DOHH2 (cell line): Measurements from ENCODE around the gene FADS3.

Experiments used
- H3F3A ChIP-seq: fragments of 200-600 bp; sonication (generic), shearing (Covaris generic); 2 replicates; pipeline ENCODE4 v1.6.0; 2016; ENCODE audit warnings: antibody characterized with exemption, mild to moderate bottlenecking; ENCODE audit not compliant: control insufficient read depth, insufficient read depth
- H3K27ac ChIP-seq: fragments of 200-600 bp; sonication (generic); 2 replicates; pipeline ENCODE4 v1.5.1; 2014; ENCODE audit warnings: low read depth, mild to moderate bottlenecking, low read length, moderate library complexity
- H3K27me3 ChIP-seq: fragments of 200-600 bp; sonication (generic); 2 replicates; pipeline ENCODE4 v1.6.1; 2014; ENCODE audit warnings: mild to moderate bottlenecking, low read length, mixed read lengths; ENCODE audit not compliant: control insufficient read depth
- H3K36me3 ChIP-seq: fragments of 200-600 bp; sonication (generic); 2 replicates; pipeline ENCODE4 v1.6.1; 2014; ENCODE audit warnings: mild to moderate bottlenecking, low read length, moderate library complexity, mixed read lengths; ENCODE audit not compliant: control insufficient read depth
- H3K4me1 ChIP-seq: fragments of 200-600 bp; sonication (generic); 2 replicates; pipeline ENCODE4 v1.6.1; 2014; ENCODE audit warnings: mild to moderate bottlenecking, low read length, mixed read lengths; ENCODE audit not compliant: control insufficient read depth
- H3K4me2 ChIP-seq: fragments of 200-600 bp; sonication (generic); 2 replicates; pipeline ENCODE4 v1.6.0; 2014; ENCODE audit warnings: mild to moderate bottlenecking, low read length, moderate library complexity
- H3K4me3 ChIP-seq: fragments of 200-600 bp; sonication (generic); 2 replicates; pipeline ENCODE4 v1.5.1; 2014; ENCODE audit warnings: mild to moderate bottlenecking, low read length, mixed read lengths
- H3K79me2 ChIP-seq: fragments of 200-600 bp; sonication (generic); 2 replicates; pipeline ENCODE4 v1.6.1; 2014; ENCODE audit warnings: mild to moderate bottlenecking, low read length, mixed read lengths; ENCODE audit not compliant: control insufficient read depth
- H3K9me2 ChIP-seq: fragments of 200-600 bp; sonication (generic); replicated peaks from 2 replicates; pipeline ENCODE4 v1.6.1; 2014; ENCODE audit warnings: mild to moderate bottlenecking, low read length, mixed read lengths; ENCODE audit not compliant: control insufficient read depth
- H3K9me3 ChIP-seq: fragments of 200-600 bp; sonication (generic); 2 replicates; pipeline ENCODE4 v1.6.1; 2014; ENCODE audit warnings: antibody characterized with exemption, low read length, mixed read lengths; ENCODE audit not compliant: control insufficient read depth, insufficient read depth
- H4K20me1 ChIP-seq: fragments of 200-600 bp; sonication (generic); 2 replicates; pipeline ENCODE4 v1.6.0; 2014; ENCODE audit warnings: low read depth, mild to moderate bottlenecking, antibody characterized with exemption, low read length, moderate library complexity; ENCODE audit not compliant: control insufficient read depth, insufficient read depth
- EZH2phosphoT487 ChIP-seq: fragments of 200-600 bp; sonication (generic); IDR thresholded peaks from 2 replicates; pipeline ENCODE4 v1.6.1; 2017; ENCODE audit warnings: borderline replicate concordance, mild to moderate bottlenecking, antibody characterized with exemption, low read length, moderate library complexity, mixed read lengths
- TF ChIP-seq, protein P1 (sequence below): fragments of 200-600 bp; sonication (generic); IDR thresholded peaks from one replicate; pipeline ENCODE4 v1.5.1; 2014; ENCODE audit warnings: antibody characterized with exemption, mild to moderate bottlenecking, low read depth, low read length; ENCODE audit not compliant: poor library complexity, severe bottlenecking

FADS3 gene

GRCh38 chr11:61844909-61845565, 46.3 kb downstream of the FADS3 start:
- H3K9me2 ChIP-seq, result no peaks in the 10 kb centered on the region
- H3K4me2 ChIP-seq, result no peak overlapping the region
- H3F3A ChIP-seq, result 0 out of 2 replicates have a peak, but pooled peaks cover 4% of the 10 kb centered on the region
- no peaks in the 10 kb centered on the region for H3K4me1 ChIP-seq
- H3K36me3 ChIP-seq, result peaks cover 95% of the 10 kb centered on the region
- no peak for TF ChIP-seq EZH2phosphoT487
- TF ChIP-seq, protein P1, sequence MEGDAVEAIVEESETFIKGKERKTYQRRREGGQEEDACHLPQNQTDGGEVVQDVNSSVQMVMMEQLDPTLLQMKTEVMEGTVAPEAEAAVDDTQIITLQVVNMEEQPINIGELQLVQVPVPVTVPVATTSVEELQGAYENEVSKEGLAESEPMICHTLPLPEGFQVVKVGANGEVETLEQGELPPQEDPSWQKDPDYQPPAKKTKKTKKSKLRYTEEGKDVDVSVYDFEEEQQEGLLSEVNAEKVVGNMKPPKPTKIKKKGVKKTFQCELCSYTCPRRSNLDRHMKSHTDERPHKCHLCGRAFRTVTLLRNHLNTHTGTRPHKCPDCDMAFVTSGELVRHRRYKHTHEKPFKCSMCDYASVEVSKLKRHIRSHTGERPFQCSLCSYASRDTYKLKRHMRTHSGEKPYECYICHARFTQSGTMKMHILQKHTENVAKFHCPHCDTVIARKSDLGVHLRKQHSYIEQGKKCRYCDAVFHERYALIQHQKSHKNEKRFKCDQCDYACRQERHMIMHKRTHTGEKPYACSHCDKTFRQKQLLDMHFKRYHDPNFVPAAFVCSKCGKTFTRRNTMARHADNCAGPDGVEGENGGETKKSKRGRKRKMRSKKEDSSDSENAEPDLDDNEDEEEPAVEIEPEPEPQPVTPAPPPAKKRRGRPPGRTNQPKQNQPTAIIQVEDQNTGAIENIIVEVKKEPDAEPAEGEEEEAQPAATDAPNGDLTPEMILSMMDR, result no peak
- peaks cover 40% of the 10 kb centered on the region for H3K79me2 ChIP-seq
- no peaks in the 10 kb centered on the region for H3K9me3 ChIP-seq
- H3K27me3 ChIP-seq, result no peaks in the 10 kb centered on the region
- no peak overlapping the region for H3K27ac ChIP-seq
- H4K20me1 ChIP-seq, result 0 out of 2 replicates have a peak, but pooled peaks cover 8% of the 10 kb centered on the region
- H3K4me3 ChIP-seq, result no peak overlapping the region

GRCh38 chr11:61842528-61842820, 48.9 kb downstream of the FADS3 start:
- Histone ChIP-seq H3K9me2 (no peaks in the 10 kb centered on the region), H3K4me1 (no peaks in the 10 kb centered on the region)

GRCh38 chr11:61841636-61842527, 49.5 kb downstream of the FADS3 start:
- Histone ChIP-seq H4K20me1 (0 out of 2 replicates have a peak, but pooled peaks cover 4% of the 10 kb centered on the region), H3F3A (0 out of 2 replicates have a peak, but pooled peaks cover 4% of the 10 kb centered on the region), H3K9me2 (no peaks in the 10 kb centered on the region), H3K9me3 (no peaks in the 10 kb centered on the region), H3K27ac (no peak overlapping the region), H3K4me2 (no peak overlapping the region), H3K36me3 (peaks cover 95% of the 10 kb centered on the region), H3K4me1 (no peaks in the 10 kb centered on the region), H3K27me3 (no peaks in the 10 kb centered on the region), H3K79me2 (peaks cover 57% of the 10 kb centered on the region), H3K4me3 (no peak overlapping the region)
- TF ChIP-seq, protein P1, result no peak
- TF ChIP-seq EZH2phosphoT487, result no peak

More at GRCh38 chr11:61842528-61842820, 48.9 kb downstream of the FADS3 start:
- 0 out of 2 replicates have a peak, but pooled peaks cover 4% of the 10 kb centered on the region for H4K20me1 ChIP-seq
- H3F3A ChIP-seq, result 0 out of 2 replicates have a peak, but pooled peaks cover 4% of the 10 kb centered on the region
- H3K4me2 ChIP-seq, result no peak overlapping the region
- H3K79me2 ChIP-seq, result peaks cover 54% of the 10 kb centered on the region
- no peak overlapping the region for H3K4me3 ChIP-seq
- TF ChIP-seq EZH2phosphoT487, result no peak
- TF ChIP-seq, protein P1, result no peak
- H3K36me3 ChIP-seq, result peaks cover 95% of the 10 kb centered on the region
- no peaks in the 10 kb centered on the region for H3K27me3 ChIP-seq
- no peak overlapping the region for H3K27ac ChIP-seq
- no peaks in the 10 kb centered on the region for H3K9me3 ChIP-seq
